K562 (cell line): ENCODE data around the gene FBXO11. TPM values are rescaled to one million over a fixed set of nuclear protein-coding genes. Genes with fewer than 3 reads are reported as not detected.

Experiments
- HCFC1 ChIP-seq: IDR thresholded peaks from 2 replicates; pipeline ENCODE4 v1.6.1; 2012; ENCODE audit warnings: low read depth, low read length, improper control_type of control experiment
- PHTF2 ChIP-seq: fragments of 250-450 bp; sonication (Bioruptor Pico); IDR thresholded peaks from 2 replicates; pipeline ENCODE4 v1.5.0; 2021; ENCODE audit warnings: mild to moderate bottlenecking
- RBM25 ChIP-seq: fragments of 200-400 bp; formaldehyde crosslinking; IDR thresholded peaks from 2 replicates; pipeline ENCODE4 v1.6.1; 2018; ENCODE audit warnings: low read length, low read depth, moderate library complexity; ENCODE audit not compliant: severe bottlenecking
- ZKSCAN1 ChIP-seq: fragments of 150-350 bp; IDR thresholded peaks from 2 replicates; pipeline ENCODE4 v1.6.1; 2016; ENCODE audit warnings: low read depth, low read length
- ZNF121 ChIP-seq: sonication (generic); formaldehyde crosslinking; conservative IDR thresholded peaks from 2 replicates; pipeline ENCODE4 v1.8.0; 2022; ENCODE audit warnings: missing genetic modification reagents
- ZNF57 ChIP-seq: fragments of 450-650 bp; formaldehyde crosslinking; IDR thresholded peaks from 2 replicates; pipeline ENCODE4 v1.4.0; 2020; ENCODE audit warnings: mild to moderate bottlenecking, moderate library complexity
- ZNF707 ChIP-seq: fragments of 250-450 bp; sonication (Bioruptor Pico); conservative IDR thresholded peaks from 2 replicates; pipeline ENCODE4 v1.8.0; 2022; ENCODE audit warnings: inconsistent platforms, mild to moderate bottlenecking, moderate library complexity
- ZNF778 ChIP-seq: fragments of 450-650 bp; formaldehyde crosslinking; IDR thresholded peaks from 2 replicates; pipeline ENCODE4 v1.4.0; 2020; ENCODE audit warnings: mild to moderate bottlenecking, moderate library complexity
- polyA plus RNA-seq, 8 experiments: library from polyadenylated mRNA; depleted of rRNA in 4 of 8; stranded (reverse) in 5 of 8; unstranded in 3 of 8; fragments of >200 nt; fragmentation: Nextera tagmentation in 2 of 8; fragmentation: Illumina TruSeq in 1 of 8; extraction: Ambion mirVana in 2 of 8; extraction: Trizol in 1 of 8; gene quantifications; 2 replicates each; pipeline versions ENCODE4 v1.2.1 to v1.2.3, GENCODE V29; 2011 to 2014; ENCODE audit warnings: inconsistent platforms in 1 of 8, missing spikeins in 1 of 8
- total RNA-seq, 7 experiments: library from RNA; depleted of rRNA in 6 of 7; stranded (reverse); fragments of >200 nt in 6 of 7; fragmentation: Illumina TruSeq in 2 of 7; extraction: Trizol in 2 of 7; gene quantifications; 2 replicates each; pipeline versions ENCODE4 v1.2.1 to v1.2.3, GENCODE V29; 2011 to 2021; ENCODE audit warnings: low replicate concordance in 1 of 7
- TF ChIP-seq, protein P1 (sequence below): fragments of 250-450 bp; sonication (Bioruptor Pico); IDR thresholded peaks from 2 replicates; pipeline ENCODE4 v1.8.0; 2022; ENCODE audit warnings: moderate library complexity, mild to moderate bottlenecking, inconsistent platforms
- TF ChIP-seq, protein P2 (sequence below): fragments of 450-650 bp; formaldehyde crosslinking; IDR thresholded peaks from 2 replicates; pipeline ENCODE4 v1.4.0; 2022; ENCODE audit warnings: missing genetic modification characterization

Gene FBXO11
- total and polyA plus RNA-seq, 9 of the 15 experiments (the other 6 are each of a cell fraction or from before 2014, with no cell fraction given) = 8.8 to 44.5 (median 24.1) TPM

DNA sequence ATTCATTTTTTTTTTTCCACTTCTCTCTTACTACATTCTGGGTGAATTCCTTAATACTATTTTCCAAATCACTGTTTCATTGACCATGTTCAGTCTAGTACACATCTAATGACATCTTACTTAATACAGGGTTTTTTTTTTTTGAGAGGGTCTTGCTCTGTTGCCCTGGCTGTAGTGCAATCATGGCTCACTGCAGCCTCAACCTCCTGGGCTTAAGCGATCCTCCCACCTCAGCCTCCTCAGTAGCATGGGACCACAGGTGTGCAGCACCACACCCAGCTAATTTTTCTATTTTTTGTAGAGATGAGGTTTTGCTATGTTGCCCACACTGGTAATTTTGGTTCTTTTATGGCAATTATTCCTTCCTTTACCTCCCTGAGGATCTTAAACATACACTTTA is 29.4 kb downstream of the FBXO11 start (continued):
- TF ChIP-seq, protein P1, sequence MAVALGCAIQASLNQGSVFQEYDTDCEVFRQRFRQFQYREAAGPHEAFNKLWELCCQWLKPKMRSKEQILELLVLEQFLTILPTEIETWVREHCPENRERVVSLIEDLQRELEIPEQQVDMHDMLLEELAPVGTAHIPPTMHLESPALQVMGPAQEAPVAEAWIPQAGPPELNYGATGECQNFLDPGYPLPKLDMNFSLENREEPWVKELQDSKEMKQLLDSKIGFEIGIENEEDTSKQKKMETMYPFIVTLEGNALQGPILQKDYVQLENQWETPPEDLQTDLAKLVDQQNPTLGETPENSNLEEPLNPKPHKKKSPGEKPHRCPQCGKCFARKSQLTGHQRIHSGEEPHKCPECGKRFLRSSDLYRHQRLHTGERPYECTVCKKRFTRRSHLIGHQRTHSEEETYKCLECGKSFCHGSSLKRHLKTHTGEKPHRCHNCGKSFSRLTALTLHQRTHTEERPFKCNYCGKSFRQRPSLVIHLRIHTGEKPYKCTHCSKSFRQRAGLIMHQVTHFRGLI = no peak
- TF ChIP-seq RBM25 (peak; percentile 14), ZKSCAN1 (no peak), ZNF121 (CRISPR knock-in tag) (peak; percentile 82), ZNF778 (CRISPR knock-in tag) (no peak), PHTF2 (no peak), ZNF57 (no peak), ZNF707 (CRISPR knock-in tag) (no peak), HCFC1 (no peak)
- TF ChIP-seq, protein P2, sequence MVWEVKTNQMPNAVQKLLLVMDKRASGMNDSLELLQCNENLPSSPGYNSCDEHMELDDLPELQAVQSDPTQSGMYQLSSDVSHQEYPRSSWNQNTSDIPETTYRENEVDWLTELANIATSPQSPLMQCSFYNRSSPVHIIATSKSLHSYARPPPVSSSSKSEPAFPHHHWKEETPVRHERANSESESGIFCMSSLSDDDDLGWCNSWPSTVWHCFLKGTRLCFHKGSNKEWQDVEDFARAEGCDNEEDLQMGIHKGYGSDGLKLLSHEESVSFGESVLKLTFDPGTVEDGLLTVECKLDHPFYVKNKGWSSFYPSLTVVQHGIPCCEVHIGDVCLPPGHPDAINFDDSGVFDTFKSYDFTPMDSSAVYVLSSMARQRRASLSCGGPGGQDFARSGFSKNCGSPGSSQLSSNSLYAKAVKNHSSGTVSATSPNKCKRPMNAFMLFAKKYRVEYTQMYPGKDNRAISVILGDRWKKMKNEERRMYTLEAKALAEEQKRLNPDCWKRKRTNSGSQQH (CRISPR knock-in tag) = no peak
